ENCODE results near the gene PLCD3.

PLCD3 gene

DNA sequence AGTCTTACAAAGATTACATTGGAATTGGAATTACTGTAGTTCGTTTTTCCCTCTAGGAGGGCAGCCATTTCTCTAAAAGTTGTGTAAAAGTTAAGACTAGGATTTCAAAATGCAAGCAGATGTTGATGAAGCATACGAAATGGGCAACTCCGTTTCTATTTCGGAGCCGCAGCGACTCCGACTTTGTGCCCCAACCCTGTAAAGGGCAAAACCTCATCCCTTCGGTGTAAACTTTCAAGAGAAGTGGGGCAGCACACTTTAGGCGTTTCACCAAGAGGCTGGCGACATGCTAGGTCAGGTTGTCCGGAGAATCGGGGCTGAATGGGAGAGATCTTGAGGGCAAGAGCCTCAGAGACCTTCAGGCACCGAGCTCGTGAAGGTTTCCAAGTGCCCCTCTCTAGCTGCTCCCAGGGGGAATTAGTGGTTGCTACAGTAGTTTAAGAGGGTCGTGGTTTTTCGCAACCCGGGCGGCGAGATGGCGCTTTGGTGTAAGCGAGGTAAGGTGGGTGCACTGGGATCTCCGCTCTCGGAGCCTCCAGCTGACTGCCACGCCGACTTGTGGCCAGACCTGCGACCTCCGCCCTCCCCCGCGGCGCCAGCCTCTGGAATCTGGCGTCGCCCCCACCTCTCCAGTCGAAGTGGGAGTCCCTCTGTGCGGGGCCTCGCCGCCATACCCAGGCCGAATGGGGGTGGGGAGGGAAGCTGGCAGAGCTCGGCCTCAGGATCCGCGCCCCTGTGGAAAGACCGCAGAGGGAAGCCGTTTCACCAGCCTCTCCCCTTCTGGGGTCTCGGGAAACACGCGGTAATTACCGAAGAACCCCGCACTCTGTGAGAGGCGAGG is 28.4 kb upstream of the PLCD3 start:
- TF ChIP-seq, protein P1, sequence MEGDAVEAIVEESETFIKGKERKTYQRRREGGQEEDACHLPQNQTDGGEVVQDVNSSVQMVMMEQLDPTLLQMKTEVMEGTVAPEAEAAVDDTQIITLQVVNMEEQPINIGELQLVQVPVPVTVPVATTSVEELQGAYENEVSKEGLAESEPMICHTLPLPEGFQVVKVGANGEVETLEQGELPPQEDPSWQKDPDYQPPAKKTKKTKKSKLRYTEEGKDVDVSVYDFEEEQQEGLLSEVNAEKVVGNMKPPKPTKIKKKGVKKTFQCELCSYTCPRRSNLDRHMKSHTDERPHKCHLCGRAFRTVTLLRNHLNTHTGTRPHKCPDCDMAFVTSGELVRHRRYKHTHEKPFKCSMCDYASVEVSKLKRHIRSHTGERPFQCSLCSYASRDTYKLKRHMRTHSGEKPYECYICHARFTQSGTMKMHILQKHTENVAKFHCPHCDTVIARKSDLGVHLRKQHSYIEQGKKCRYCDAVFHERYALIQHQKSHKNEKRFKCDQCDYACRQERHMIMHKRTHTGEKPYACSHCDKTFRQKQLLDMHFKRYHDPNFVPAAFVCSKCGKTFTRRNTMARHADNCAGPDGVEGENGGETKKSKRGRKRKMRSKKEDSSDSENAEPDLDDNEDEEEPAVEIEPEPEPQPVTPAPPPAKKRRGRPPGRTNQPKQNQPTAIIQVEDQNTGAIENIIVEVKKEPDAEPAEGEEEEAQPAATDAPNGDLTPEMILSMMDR (IDR thresholded peaks at IDR 0.05; ENCODE audit: low read depth, low read length, missing control alignments) = no peak
- DNase-seq (ENCODE audit: low read depth) = no peak
- in situ Hi-C loops (cut with HindIII; ENCODE audit: low sequenced_read_pairs) = no loop called here

DNA sequence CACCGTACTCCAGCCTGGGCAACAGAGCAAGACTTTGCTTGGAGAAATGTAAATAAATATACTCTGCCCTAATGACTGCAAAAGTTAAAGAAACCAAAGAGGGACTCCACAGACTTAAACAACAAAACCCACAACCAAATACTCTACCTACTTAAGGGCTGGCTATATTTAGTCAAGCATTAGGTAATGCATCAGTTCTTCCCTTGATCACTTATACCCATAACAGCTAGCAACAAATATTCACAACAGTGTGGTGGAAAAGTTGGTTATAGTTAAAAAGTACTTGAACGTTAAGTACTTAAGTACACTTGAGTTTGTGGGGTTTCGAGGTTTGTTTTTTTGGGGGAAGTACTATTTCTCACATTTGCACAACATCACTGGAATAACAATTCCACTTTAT is 23.9 kb upstream of the PLCD3 start:
- in situ Hi-C loops (cut with HindIII; ENCODE audit: low sequenced_read_pairs) = no loop called here
- DNase-seq (ENCODE audit: low read depth) = no peak
- H3K4me3 ChIP-seq (ENCODE audit: low read depth, low read length) = no peak overlapping the region
- TF ChIP-seq, protein P1 (IDR thresholded peaks at IDR 0.05; ENCODE audit: low read depth, low read length, missing control alignments) = no peak

More for the DNA sequence above, 28.4 kb upstream of the PLCD3 start:
- peak overlapping the region; percentile 98 for H3K4me3 ChIP-seq (ENCODE audit: low read depth, low read length)

DNA sequence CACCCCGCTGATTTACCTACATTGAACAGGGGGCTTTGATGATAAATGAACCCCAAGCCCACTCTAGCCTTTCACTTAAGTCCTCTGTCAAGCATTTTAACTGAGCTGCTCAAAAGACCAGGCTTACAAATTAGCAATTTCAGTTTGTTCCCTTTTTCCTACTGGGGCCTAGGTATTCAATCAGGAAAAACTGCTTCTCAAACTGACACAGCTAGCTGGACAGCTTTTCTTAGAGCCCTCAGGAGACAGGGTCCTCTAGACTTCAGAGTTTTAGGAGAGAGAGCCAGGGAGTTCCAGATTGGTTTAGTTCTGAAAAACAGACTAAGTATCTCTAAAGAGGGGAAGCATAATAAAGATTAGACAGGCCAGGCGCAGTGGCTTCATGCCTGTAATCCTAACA is 23.2 kb upstream of the PLCD3 start:
- no peak for DNase-seq (ENCODE audit: low read depth)
- TF ChIP-seq, protein P1 (IDR thresholded peaks at IDR 0.05; ENCODE audit: low read depth, low read length, missing control alignments) = no peak
- in situ Hi-C loops (cut with HindIII; ENCODE audit: low sequenced_read_pairs) = no loop called here
- H3K4me3 ChIP-seq (ENCODE audit: low read depth, low read length) = no peak overlapping the region

DNA sequence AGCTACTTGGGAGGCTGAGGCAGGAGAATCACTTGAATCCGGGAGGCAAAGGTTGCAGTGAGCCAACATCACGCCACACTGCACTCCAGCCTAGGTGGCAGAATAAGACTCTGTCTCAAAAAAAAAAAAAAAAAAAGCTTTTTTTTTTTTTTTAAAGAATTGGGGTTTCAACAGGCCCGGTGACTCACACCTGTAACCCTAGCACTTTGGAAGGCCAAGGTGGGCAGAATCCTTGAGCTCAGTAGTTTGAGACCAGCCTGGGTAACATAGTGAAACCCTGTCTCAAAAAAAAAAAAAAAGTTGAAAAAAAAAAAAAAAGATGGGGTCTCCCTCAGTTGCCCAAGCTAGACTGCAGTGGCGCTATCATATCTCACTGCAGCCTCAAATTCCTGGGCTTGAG is 22.7 kb upstream of the PLCD3 start:
- H3K4me3 ChIP-seq (ENCODE audit: low read depth, low read length) = no peak overlapping the region
- in situ Hi-C loops (cut with HindIII; ENCODE audit: low sequenced_read_pairs) = no loop called here
- no peak for DNase-seq (ENCODE audit: low read depth)
- TF ChIP-seq, protein P1 (IDR thresholded peaks at IDR 0.05; ENCODE audit: low read depth, low read length, missing control alignments) = no peak

DNA sequence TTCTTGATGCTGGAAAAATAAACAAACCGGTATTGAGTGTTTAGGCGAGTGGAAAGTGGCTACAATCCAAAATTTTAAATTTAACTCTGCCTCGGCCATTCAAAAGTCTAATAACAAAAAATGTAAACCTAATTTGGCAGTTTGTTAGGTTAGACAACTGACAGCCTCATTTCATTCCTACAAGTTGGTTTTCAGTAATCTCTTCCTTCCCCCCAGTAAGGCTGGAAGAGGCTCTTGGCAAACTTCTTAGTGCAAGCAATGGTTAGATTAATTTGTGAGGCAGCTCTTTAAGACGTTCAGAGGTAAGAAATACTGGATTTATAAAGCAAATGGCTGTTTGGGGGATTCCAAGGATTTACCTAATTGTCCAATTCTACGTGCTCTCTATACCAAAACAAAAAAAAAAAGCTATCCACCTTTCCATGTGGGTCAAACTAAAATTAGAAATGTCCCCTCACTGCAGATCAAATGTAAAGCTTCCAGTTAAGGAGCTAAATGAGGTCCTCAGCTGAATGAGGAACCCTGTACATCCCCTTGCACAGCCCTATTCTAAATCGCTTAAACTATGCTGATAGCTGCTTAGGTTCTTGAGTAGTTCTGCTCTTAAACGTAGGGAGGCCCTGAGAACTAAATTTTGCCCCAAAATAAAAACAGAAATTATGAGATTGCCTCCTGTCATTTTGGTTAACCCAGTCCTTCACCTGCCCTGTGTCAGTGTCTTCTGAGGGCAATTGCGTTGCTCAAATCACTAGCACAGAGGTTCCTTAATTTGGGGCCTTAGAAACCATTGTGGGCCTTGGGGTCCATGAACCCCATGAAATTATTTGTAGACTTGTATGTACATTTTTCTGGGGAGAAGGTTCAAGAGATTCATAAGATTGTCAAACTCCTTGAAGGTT is 18.8 kb upstream of the PLCD3 start:
- in situ Hi-C loops (cut with HindIII; ENCODE audit: low sequenced_read_pairs) = no loop called here
- peak overlapping the region; percentile 78 for H3K4me3 ChIP-seq (ENCODE audit: low read depth, low read length)
- no peak for DNase-seq (ENCODE audit: low read depth)

More for the DNA sequence above, 18.8 kb upstream of the PLCD3 start:
- TF ChIP-seq, protein P1 (IDR thresholded peaks at IDR 0.05; ENCODE audit: low read depth, low read length, missing control alignments) = no peak
